IMR-90 (cell line): ENCODE measurements around the gene CDC42EP4. TPM values are rescaled to one million over a fixed set of nuclear protein-coding genes. Genes with fewer than 3 reads are reported as not detected.

ENCODE experiments used
- ATAC-seq: fragments of 200-7000 bp; cut with Tn5 transposase; 2 replicates; pipeline ENCODE4 v1.9.1; 2020; ENCODE audit warnings: low read depth, mild to moderate bottlenecking, moderate library complexity
- BruUV-seq: library from RNA; stranded (reverse); fragments of 400-500 nt; replicated peaks from 2 replicates; lab custom pipeline; 2021; lab: Mats Ljungman, UMichigan
- CTCF ChIA-PET: fragments of 300-600 bp; formaldehyde crosslinking; extraction: SDS; loops from one replicate; lab custom pipeline; 2021; ENCODE audit warnings: antibody characterized with exemption; lab: Yijun Ruan, JAX
- POLR2A ChIA-PET: fragments of 300-600 bp; sonication (Branson Sonifier 250); formaldehyde crosslinking; loops from one replicate; lab custom pipeline; 2022; ENCODE audit warnings: antibody characterized with exemption; ENCODE audit not compliant: unreplicated experiment; lab: Charles Lee
- DNase-seq: peaks from one replicate; pipeline ENCODE4 v3.0.0; 2013
- H2AFZ ChIP-seq: replicated peaks from 2 replicates; pipeline ENCODE3; 2013; ENCODE audit warnings: low read length, mild to moderate bottlenecking; ENCODE audit not compliant: poor library complexity
- H2AK5ac ChIP-seq: 2 replicates; pipeline ENCODE4 v1.6.1; 2013; ENCODE audit warnings: low read depth, low read length, inconsistent platforms
- H2AK9ac ChIP-seq: replicated peaks from 2 replicates; pipeline ENCODE3; 2013; ENCODE audit warnings: mild to moderate bottlenecking, low read depth, low read length, moderate library complexity; ENCODE audit not compliant: poor library complexity
- H2BK120ac ChIP-seq: 2 replicates; pipeline ENCODE4 v1.6.1; 2013; ENCODE audit warnings: low read depth, low read length, inconsistent platforms
- H2BK15ac ChIP-seq: 3 replicates; pipeline ENCODE4 v1.6.1; 2013; ENCODE audit warnings: low read depth, low read length, inconsistent platforms
- H2BK20ac ChIP-seq: 2 replicates; pipeline ENCODE4 v1.6.1; 2013; ENCODE audit warnings: low read depth, mild to moderate bottlenecking, inconsistent platforms, low read length, moderate library complexity
- H2BK5ac ChIP-seq: 2 replicates; pipeline ENCODE4 v1.6.1; 2013; ENCODE audit warnings: mild to moderate bottlenecking, low read depth, low read length, inconsistent platforms; ENCODE audit not compliant: poor library complexity, severe bottlenecking
- H3K14ac ChIP-seq: replicated peaks from 2 replicates; pipeline ENCODE4 v1.6.1; 2013; ENCODE audit warnings: low read depth, low read length, inconsistent platforms
- H3K18ac ChIP-seq: 2 replicates; pipeline ENCODE4 v1.6.1; 2013; ENCODE audit warnings: low read depth, low read length, control low read depth
- H3K23ac ChIP-seq: 2 replicates; pipeline ENCODE4 v1.6.1; 2013; ENCODE audit warnings: low read depth, low read length, inconsistent platforms
- H3K27ac ChIP-seq: 2 replicates; pipeline ENCODE4 v1.5.1; 2013; ENCODE audit warnings: mild to moderate bottlenecking, control low read depth, low read length; ENCODE audit not compliant: insufficient read depth
- H3K27me3 ChIP-seq: 2 replicates; pipeline ENCODE4 v1.6.1; 2013; ENCODE audit warnings: low read length; ENCODE audit not compliant: control insufficient read depth, insufficient read depth
- H3K36me3 ChIP-seq: 2 replicates; pipeline ENCODE4 v1.6.1; 2013; ENCODE audit warnings: low read length, mixed read lengths; ENCODE audit not compliant: control insufficient read depth, insufficient read depth
- H3K4ac ChIP-seq: 2 replicates; pipeline ENCODE4 v1.6.1; 2013; ENCODE audit warnings: low read depth, low read length, inconsistent platforms
- H3K4me1 ChIP-seq: 2 replicates; pipeline ENCODE4 v1.6.1; 2013; ENCODE audit warnings: low read length, mixed read lengths; ENCODE audit not compliant: control insufficient read depth, insufficient read depth
- H3K4me2 ChIP-seq: 2 replicates; pipeline ENCODE4 v1.6.1; 2013; ENCODE audit warnings: low read depth, mild to moderate bottlenecking, control low read depth, low read length, moderate library complexity
- H3K4me3 ChIP-seq: 2 replicates; pipeline ENCODE4 v1.5.1; 2013; ENCODE audit warnings: low read depth, mild to moderate bottlenecking, control low read depth, low read length, moderate library complexity; ENCODE audit not compliant: insufficient read depth
- H3K56ac ChIP-seq: 2 replicates; pipeline ENCODE4 v1.6.1; 2013; ENCODE audit warnings: low read length, inconsistent platforms; ENCODE audit not compliant: insufficient read depth; ENCODE audit errors: extremely low read depth
- H3K79me1 ChIP-seq, 2 experiments: 2 replicates each; pipeline ENCODE4 v1.6.1; 2013; ENCODE audit warnings: low read length in 2 of 2, inconsistent platforms in 1 of 2, low read depth in 1 of 2
- H3K9ac ChIP-seq: 2 replicates; pipeline ENCODE4 v1.6.1; 2013; ENCODE audit warnings: low read depth, low read length, control low read depth
- H3K9me1 ChIP-seq: 2 replicates; pipeline ENCODE4 v1.6.1; 2013; ENCODE audit warnings: low read length, inconsistent platforms; ENCODE audit not compliant: insufficient read depth
- H3K9me3 ChIP-seq: 2 replicates; pipeline ENCODE4 v1.6.1; 2013; ENCODE audit warnings: low read length; ENCODE audit not compliant: control insufficient read depth, insufficient read depth
- H4K20me1 ChIP-seq: 2 replicates; pipeline ENCODE4 v1.6.1; 2013; ENCODE audit warnings: low read length, inconsistent platforms; ENCODE audit not compliant: insufficient read depth
- H4K5ac ChIP-seq: 2 replicates; pipeline ENCODE4 v1.6.1; 2013; ENCODE audit warnings: mild to moderate bottlenecking, low read depth, low read length, control low read depth
- H4K8ac ChIP-seq, 2 experiments: 2 replicates each; pipeline ENCODE4 v1.6.1; 2013; ENCODE audit warnings: low read depth in 2 of 2, low read length in 2 of 2, control low read depth in 1 of 2, inconsistent platforms in 1 of 2
- H4K91ac ChIP-seq: 2 replicates; pipeline ENCODE4 v1.6.1; 2013; ENCODE audit warnings: low read depth, low read length, inconsistent platforms; ENCODE audit not compliant: insufficient read depth
- CEBPB ChIP-seq: IDR thresholded peaks from 2 replicates; pipeline ENCODE4 v1.6.1; 2012; ENCODE audit warnings: low read depth, low read length, improper control_type of control experiment
- FOS ChIP-seq: fragments of 150-350 bp; IDR thresholded peaks from 2 replicates; pipeline ENCODE4 v1.6.1; 2016; ENCODE audit warnings: low read depth, low read length
- MAFK ChIP-seq: IDR thresholded peaks from 2 replicates; pipeline ENCODE4 v1.6.1; 2012; ENCODE audit warnings: low read depth, low read length, improper control_type of control experiment
- MAZ ChIP-seq: IDR thresholded peaks from 2 replicates; pipeline ENCODE4 v1.6.1; 2012; ENCODE audit warnings: low read depth, mild to moderate bottlenecking, low read length, improper control_type of control experiment, moderate library complexity, borderline replicate concordance
- MXI1 ChIP-seq: IDR thresholded peaks from 2 replicates; pipeline ENCODE4 v1.6.1; 2012; ENCODE audit warnings: low read depth, mild to moderate bottlenecking, low read length, moderate library complexity, borderline replicate concordance
- NFE2L2 ChIP-seq: fragments of 150-350 bp; IDR thresholded peaks from 2 replicates; pipeline ENCODE4 v1.6.1; 2016; ENCODE audit warnings: low read depth, mild to moderate bottlenecking, low read length
- RAD21 ChIP-seq: IDR thresholded peaks from 2 replicates; pipeline ENCODE4 v1.6.1; 2012; ENCODE audit warnings: low read length, improper control_type of control experiment
- RCOR1 ChIP-seq: IDR thresholded peaks from 2 replicates; pipeline ENCODE4 v1.6.1; 2012; ENCODE audit warnings: mild to moderate bottlenecking, low read length, improper control_type of control experiment; ENCODE audit not compliant: insufficient replicate concordance
- WGBS, 2 experiments: methylation state at CpG; one replicate each; pipeline versions ENCODE4 v1.1.5 to v1.1.7; 2013; ENCODE audit warnings: missing lambda C conversion rate in 2 of 2; ENCODE audit not compliant: insufficient read length in 1 of 2; ENCODE audit errors: extremely low coverage in 2 of 2; 5-methylcytosine and 5-hydroxymethylcytosine counted together
- dilution Hi-C: fragments of 300-500 bp; cut with HindIII; formaldehyde crosslinking; loops from one replicate; pipeline ENCODE4 v1.14.3; 2018; ENCODE audit warnings: low sequenced_read_pairs; ENCODE audit not compliant: unreplicated experiment
- in situ Hi-C: fragments of 300-500 bp; cut with MboI; formaldehyde crosslinking; loops from 3 replicates; pipeline ENCODE4 v1.14.3; 2019; ENCODE audit warnings: low sequenced_read_pairs, inconsistent platforms, mixed read lengths
- intact Hi-C: fragments of 100-400 bp; cut with micrococcal nuclease; formaldehyde crosslinking; loops from 2 replicates; pipeline ENCODE4 v1.10.0; 2022
- polyA plus RNA-seq, 3 experiments: library from polyadenylated mRNA; depleted of rRNA; stranded (reverse); fragments of >200 nt; gene quantifications; 2 replicates each; pipeline ENCODE4 v1.2.3, GENCODE V29; 2012; ENCODE audit warnings: low replicate concordance in 1 of 3
- total RNA-seq: library from RNA; depleted of rRNA; stranded (reverse); fragments of >200 nt; gene quantifications from 2 replicates; pipeline ENCODE4 v1.2.3, GENCODE V29; 2012

CDC42EP4 gene
- total and polyA plus RNA-seq, 2 of the 4 experiments (the other 2 are of a cell fraction): 14.3 to 25.8 TPM

- Histone ChIP-seq H3K79me1 (peaks cover 15 to 51% of the 10 kb centered on the region in 2 experiments), H3K9me1 (peaks cover 10% of the 10 kb centered on the region), H4K20me1 (peaks cover 11% of the 10 kb centered on the region), H3K36me3 (peaks cover 3% of the 10 kb centered on the region; the same call in 1 of the 2 replicates), H2AK5ac (peak overlapping the region; percentile 93), H2BK20ac (peak overlapping the region; percentile 64), H3K56ac (0 out of 2 replicates have a peak overlapping the region, but pooled peaks have one; percentile 37), H3K23ac (peak overlapping the region; percentile 82), H4K91ac (peak overlapping the region; percentile 83), H3K14ac (peak overlapping the region; percentile 95), H3K18ac (peak overlapping the region; percentile 92), H2AFZ (peak overlapping the region; percentile 71), H3K4me2 (peak overlapping the region; percentile 95), H3K9ac (peak overlapping the region; percentile 68), H2BK5ac (peak overlapping the region; percentile 83), H3K9me3 (no peaks in the 10 kb centered on the region), H3K27ac (peak overlapping the region; percentile 86), H2BK120ac (peak overlapping the region; percentile 83), H2BK15ac (peak overlapping the region; percentile 71; the same call in 2 of the 3 replicates), H2AK9ac (peak overlapping the region; percentile 96), H4K5ac (peak overlapping the region; percentile 89), H3K27me3 (no peaks in the 10 kb centered on the region), H4K8ac (peak overlapping the region; percentile 69 to 84), H3K4me3 (peak overlapping the region; percentile 31), H3K4me1 (peaks cover 37% of the 10 kb centered on the region), H3K4ac (peak overlapping the region; percentile 91)
- CTCF ChIA-PET: no interaction called here
- intact Hi-C loops (no loop called here), in situ Hi-C loops (loop anchor here (5.0 kb wide), 1 partner anchor 64 kb away; no protein-coding TSS in a partner anchor), dilution Hi-C loops (no loop called here)
- BruUV-seq: no TSS peak
- DNase-seq: peak; percentile 93
- TF ChIP-seq NFE2L2 (no peak), MAZ (peak; percentile 85), RCOR1 (peak; percentile 47), FOS (no peak), MAFK (peak; percentile 44; the same call in 1 of the 2 replicates), RAD21 (peak; percentile 28), MXI1 (no peak), CEBPB (peak; percentile 99)
- POLR2A ChIA-PET: no interaction called here
- 44% methylated on average over 6 of the region's 23 CpGs; no CpG with 5 or more reads in 1 of the 2 experiments for WGBS, 2 experiments
- ATAC-seq: peak; percentile 3
These were observed 3.6 kb downstream of the CDC42EP4 start for GRCh38 chr17:73308017-73308823.
